C1 segment of cervical spinal cord (tissue), 14 donors: ENCODE measurements around the gene PAEP.
"Not testable (repeated sequence)": the region's sequence is repeated elsewhere in the genome, so short reads cannot be mapped to it uniquely, and the experiment has no call there.

Source experiments
- DNase-seq, 14 donors: peaks; one replicate each; lab custom pipeline; 2025; lab: John Stamatoyannopoulos, UW

The PAEP gene

GRCh38 chr9:135525241-135526088 is 36.1 kb upstream of the PAEP start:
- no peak for DNase-seq

- DNase-seq = no peak
These were observed 35.3 kb upstream of the PAEP start for GRCh38 chr9:135526089-135526729.

- DNase-seq = no peak
These were observed 34.6 kb upstream of the PAEP start for GRCh38 chr9:135526730-135527571.

- not testable (repeated sequence) for DNase-seq
These were observed 32.6 kb upstream of the PAEP start for GRCh38 chr9:135528842-135529435.

- DNase-seq = no peak
These were observed 31.4 kb upstream of the PAEP start for GRCh38 chr9:135530146-135530545.

- no peak for DNase-seq
These were observed 30.5 kb upstream of the PAEP start for GRCh38 chr9:135531096-135531495.

GRCh38 chr9:135533113-135533512 is 28.4 kb upstream of the PAEP start:
- DNase-seq = no peak

GRCh38 chr9:135533674-135534073 is 27.9 kb upstream of the PAEP start:
- no peak for DNase-seq

GRCh38 chr9:135534192-135534711 is 27.3 kb upstream of the PAEP start:
- DNase-seq = not testable (repeated sequence)

GRCh38 chr9:135534826-135535225 is 26.7 kb upstream of the PAEP start:
- not testable (repeated sequence) for DNase-seq

- not testable (repeated sequence) for DNase-seq
These were observed 25.9 kb upstream of the PAEP start for GRCh38 chr9:135535631-135536030.

- no peak for DNase-seq
These were observed 25.3 kb upstream of the PAEP start for GRCh38 chr9:135536216-135536615.

- not testable (repeated sequence) for DNase-seq
These were observed 18.2 kb upstream of the PAEP start for GRCh38 chr9:135543262-135543894.

- no peak for DNase-seq
These were observed 16.4 kb upstream of the PAEP start for GRCh38 chr9:135544981-135545635.

GRCh38 chr9:135545646-135546176 is 15.8 kb upstream of the PAEP start, which contains the start of gene OBP2A:
Gene OBP2A, plus strand, starts transcription at chr9:135546126. Its CDS starts 55 bp downstream, at chr9:135546181.
- not testable (repeated sequence) for DNase-seq

- not testable (repeated sequence) for DNase-seq
These were observed 14.6 kb upstream of the PAEP start for GRCh38 chr9:135546792-135547617.

- DNase-seq = no peak
These were observed 13.5 kb upstream of the PAEP start for GRCh38 chr9:135547756-135548736.
